Measurements from ENCODE around the gene KCNQ1.

Gene KCNQ1

GRCh38 chr11:2771758-2772466 lies 327.1 kb downstream of the KCNQ1 start:
- DNase-seq = peak; percentile 44

- peak; percentile 66 for DNase-seq
Measured at GRCh38 chr11:2772544-2773031, 327.8 kb downstream of the KCNQ1 start.

- peak; percentile 49 for DNase-seq
Measured at GRCh38 chr11:2774173-2775082, 329.6 kb downstream of the KCNQ1 start.

GRCh38 chr11:2775083-2775625 lies 330.3 kb downstream of the KCNQ1 start:
- no peak for DNase-seq

- DNase-seq = peak; percentile 36
Measured at GRCh38 chr11:2775626-2776350, 331.0 kb downstream of the KCNQ1 start.

GRCh38 chr11:2776351-2777061 lies 331.7 kb downstream of the KCNQ1 start:
- peak; percentile 40 for DNase-seq

DNA sequence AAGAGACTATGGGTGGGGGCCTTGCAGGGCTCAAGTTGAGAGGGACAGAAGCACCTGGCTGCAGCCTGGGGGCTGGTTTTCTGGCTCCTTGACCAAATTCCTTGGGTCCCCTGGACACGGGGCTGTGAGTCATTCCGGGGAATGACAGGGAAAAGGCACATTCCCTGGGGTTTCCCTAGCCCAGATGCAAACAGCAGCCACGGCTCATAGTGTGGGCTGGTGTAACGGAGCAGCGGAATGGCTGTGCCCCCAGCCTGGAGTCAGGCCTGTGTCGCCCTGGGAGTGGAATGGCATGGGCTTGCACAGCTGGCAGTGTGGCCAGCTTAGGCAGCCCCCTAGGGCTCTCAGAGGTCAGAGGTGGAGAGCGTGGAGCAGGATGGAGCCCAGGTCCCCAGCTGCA lies 332.6 kb downstream of the KCNQ1 start:
- peak; percentile 42 for DNase-seq

- peak; percentile 44 for DNase-seq
Measured at GRCh38 chr11:2777871-2778629, 333.2 kb downstream of the KCNQ1 start.

DNA sequence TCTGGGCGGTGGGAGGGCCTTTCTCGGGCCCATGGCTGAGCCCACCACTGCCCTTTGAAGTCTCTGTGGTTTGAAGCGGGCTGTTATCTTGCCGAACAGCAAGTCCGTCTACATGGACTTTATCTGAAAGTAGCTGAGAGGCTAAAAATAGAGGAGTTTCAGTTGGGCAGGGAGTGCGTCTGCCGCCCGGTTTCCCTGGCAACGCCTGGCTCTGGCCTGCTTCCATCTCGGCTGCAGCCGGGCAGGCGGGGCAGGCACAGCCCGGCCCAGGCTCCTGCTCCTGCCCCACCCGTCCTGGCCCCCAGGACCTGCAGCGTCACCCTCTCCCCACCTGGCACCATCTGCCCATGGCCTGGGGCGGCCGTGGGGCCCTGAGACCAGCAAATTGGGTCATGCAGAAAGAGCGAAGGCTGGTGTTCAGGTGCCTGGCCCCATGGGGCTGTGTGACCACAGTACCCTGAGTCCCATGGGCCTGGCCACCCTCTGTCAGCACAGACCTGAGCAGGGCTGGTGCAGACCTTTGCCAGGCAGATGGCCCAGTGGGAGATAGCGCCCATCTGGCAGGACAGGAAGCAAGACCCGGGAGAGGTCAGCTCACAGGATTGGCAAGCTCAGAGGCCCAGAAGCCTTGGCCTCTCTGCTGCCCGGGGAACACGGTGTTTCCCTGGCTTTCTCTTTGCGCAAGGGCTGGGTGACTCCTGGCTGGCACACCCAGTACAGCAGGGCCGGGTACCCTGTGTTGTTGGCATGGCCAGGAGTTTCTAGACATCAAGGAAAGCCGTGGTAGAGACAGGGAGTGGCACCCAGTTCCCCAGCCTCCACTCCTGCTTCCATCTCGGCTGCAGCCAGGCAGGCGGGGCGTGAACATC lies 334.1 kb downstream of the KCNQ1 start:
- DNase-seq = peak; percentile 39

DNA sequence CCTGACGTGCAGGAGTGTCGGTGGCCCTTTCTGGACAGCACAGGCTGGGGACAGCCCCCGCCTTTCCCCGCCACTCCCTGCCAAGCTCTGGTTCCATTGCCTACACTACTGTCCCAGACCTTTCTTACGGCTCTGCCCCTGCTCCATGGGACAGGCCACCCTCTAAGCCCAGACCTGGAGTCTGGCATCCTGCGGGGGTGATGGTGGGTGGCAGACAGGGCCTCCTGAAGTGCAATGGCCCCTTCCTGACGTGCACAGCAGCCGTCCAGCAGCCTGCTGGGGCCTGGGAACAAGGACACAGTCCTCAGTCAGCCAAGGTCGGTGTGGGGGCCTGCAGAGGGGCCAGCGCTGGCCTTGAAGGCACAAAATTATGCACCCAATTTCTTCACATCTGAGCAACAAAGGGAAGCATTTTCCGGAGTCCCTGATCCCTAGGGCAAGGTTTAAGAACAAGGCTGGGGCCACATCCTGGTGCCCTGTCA lies 334.7 kb downstream of the KCNQ1 start:
- DNase-seq = peak; percentile 28

DNA sequence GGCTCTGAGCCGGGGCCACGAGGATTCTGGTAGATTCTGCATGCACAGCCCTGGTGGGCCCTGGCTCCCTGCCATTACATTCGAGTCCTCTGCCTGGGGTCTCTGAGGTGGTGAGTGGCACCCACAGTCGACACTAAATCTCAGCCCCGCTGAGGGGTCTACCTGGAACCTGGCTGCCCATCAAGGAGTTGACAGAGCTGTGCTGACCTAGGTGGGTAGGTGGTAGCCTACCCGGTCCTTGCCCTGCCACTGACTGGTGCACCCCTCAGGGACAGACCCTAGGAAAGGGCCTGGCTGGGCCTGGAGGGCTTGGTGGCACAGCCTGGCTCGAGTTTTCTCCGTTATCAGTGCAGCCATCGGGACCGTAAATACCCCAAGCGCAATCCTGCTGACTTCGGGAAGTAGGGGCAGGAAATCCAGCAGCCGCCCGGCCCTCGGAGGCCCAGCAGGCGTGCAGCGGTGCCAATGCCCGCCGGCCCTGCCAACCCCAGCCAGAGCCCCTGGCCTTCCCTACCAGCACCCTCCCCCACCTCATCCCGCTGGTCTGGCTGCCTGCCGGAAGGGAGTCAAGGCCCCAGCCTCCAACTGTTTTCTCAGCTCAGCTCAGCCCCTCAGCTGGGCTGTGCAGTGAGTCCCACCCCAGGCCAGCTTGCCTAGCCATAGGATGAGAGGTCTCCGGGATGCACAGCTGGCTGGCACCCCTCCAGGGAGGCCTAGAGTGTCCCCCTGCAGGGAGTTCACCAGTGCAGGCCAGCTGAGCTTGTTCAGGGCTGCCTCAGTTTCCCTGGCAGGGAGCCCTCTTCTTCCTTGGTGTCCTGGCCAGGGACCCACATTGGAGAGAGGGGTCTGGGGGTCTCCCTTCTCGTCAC lies 335.4 kb downstream of the KCNQ1 start:
- DNase-seq = peak; percentile 46

GRCh38 chr11:2780850-2781407 lies 336.1 kb downstream of the KCNQ1 start:
- DNase-seq = peak; percentile 28

GRCh38 chr11:2781408-2782274 lies 336.8 kb downstream of the KCNQ1 start:
- DNase-seq = peak; percentile 45

DNA sequence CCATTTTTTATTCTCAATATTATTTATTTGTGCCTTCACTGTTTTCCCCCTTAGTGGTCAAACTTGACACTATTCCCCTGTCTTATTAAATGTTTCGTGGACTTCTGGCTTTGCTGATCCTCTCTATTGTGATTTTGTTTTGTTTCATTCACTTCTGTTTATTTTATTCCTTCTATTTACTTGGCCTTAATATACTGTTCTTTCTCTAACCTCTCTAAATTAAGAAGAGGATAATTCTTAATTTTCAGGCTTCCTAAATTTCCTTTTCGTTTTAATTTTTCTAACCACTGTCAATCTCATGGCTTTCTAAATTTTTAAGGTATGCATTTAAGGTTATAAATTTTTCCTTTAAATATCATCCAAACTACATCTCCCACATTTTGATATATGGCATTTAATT lies 338.0 kb downstream of the KCNQ1 start:
- no peak for DNase-seq

GRCh38 chr11:2783536-2784082 lies 338.8 kb downstream of the KCNQ1 start:
- no peak for DNase-seq

DNA sequence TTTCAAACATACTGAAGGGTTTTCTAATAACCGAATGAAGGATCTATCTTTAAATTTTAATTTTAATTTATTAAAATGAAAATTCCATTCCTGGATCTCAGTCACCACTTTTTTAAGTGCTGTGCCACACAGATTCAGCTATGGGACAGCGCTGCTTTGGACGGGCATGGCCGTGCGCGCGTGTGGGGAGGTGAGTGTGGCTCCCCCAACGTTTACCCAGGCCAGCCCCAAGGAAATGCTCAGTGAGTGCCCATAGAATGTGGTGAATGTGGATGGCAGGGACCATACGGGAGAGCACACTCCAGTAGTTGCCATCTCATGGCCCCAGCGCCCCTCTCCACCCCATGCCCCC lies 343.0 kb downstream of the KCNQ1 start:
- no peak for DNase-seq

All from activated CD8-positive, alpha-beta memory T cell treated with anti-CD3 and anti-CD28 coated beads, Interleukin-2, amount 50 U/mL, for 48 hours (primary cell).